Fibroblast of gingiva (primary cell): ENCODE data around the gene GAS2L1.

Source experiments
- DNase-seq: peaks from one replicate; pipeline ENCODE4 v3.0.0-alpha.2; 2011; ENCODE audit warnings: low read depth

The GAS2L1 gene

GRCh38 chr22:29275819-29276565 is 30.5 kb upstream of the GAS2L1 start:
- DNase-seq: no peak

GRCh38 chr22:29277927-29278326 is 28.5 kb upstream of the GAS2L1 start:
- DNase-seq: no peak

- DNase-seq: no peak
These were observed 22.3 kb upstream of the GAS2L1 start for GRCh38 chr22:29284196-29284595.

GRCh38 chr22:29288837-29289236 is 17.6 kb upstream of the GAS2L1 start:
- no peak for DNase-seq

GRCh38 chr22:29290061-29290460 is 16.4 kb upstream of the GAS2L1 start:
- DNase-seq: no peak

GRCh38 chr22:29291215-29291614 is 15.2 kb upstream of the GAS2L1 start:
- no peak for DNase-seq

GRCh38 chr22:29292379-29292778 is 14.1 kb upstream of the GAS2L1 start:
- DNase-seq: no peak

GRCh38 chr22:29298641-29299040 is 7.8 kb upstream of the GAS2L1 start:
- DNase-seq: no peak

GRCh38 chr22:29299136-29299900 is 7.1 kb upstream of the GAS2L1 start:
- no peak for DNase-seq

GRCh38 chr22:29300467-29300806 is 6.0 kb upstream of the GAS2L1 start:
- no peak for DNase-seq

- DNase-seq: no peak
These were observed 5.4 kb upstream of the GAS2L1 start for GRCh38 chr22:29300807-29301601.

- no peak for DNase-seq
These were observed 4.6 kb upstream of the GAS2L1 start for GRCh38 chr22:29301716-29302401.

GRCh38 chr22:29302402-29302680 is 4.1 kb upstream of the GAS2L1 start:
- DNase-seq: no peak

GRCh38 chr22:29302681-29303465 is 3.6 kb upstream of the GAS2L1 start:
- no peak for DNase-seq

GRCh38 chr22:29305836-29306174 is 645 bp upstream of the GAS2L1 start:
- DNase-seq: no peak

GRCh38 chr22:29306835-29307595 is 565 bp downstream of the GAS2L1 start:
- DNase-seq: peak; percentile 72

- no peak for DNase-seq
These were observed 1.2 kb downstream of the GAS2L1 start for GRCh38 chr22:29307596-29308147.

- no peak for DNase-seq
These were observed 1.8 kb downstream of the GAS2L1 start for GRCh38 chr22:29308148-29308790.

- peak; percentile 34 for DNase-seq
These were observed 2.4 kb downstream of the GAS2L1 start for GRCh38 chr22:29308791-29309262.
